Endothelial cell of umbilical vein (primary cell): ENCODE results near the gene PLEKHG4.

Experiments
- EZH2 ChIP-seq: IDR thresholded peaks from 2 replicates; pipeline ENCODE4 v1.6.1; 2012; ENCODE audit warnings: borderline replicate concordance, low read depth, mild to moderate bottlenecking, moderate library complexity, low read length, inconsistent platforms; ENCODE audit not compliant: severe bottlenecking
- FOS ChIP-seq: IDR thresholded peaks from 2 replicates; pipeline ENCODE4 v1.6.1; 2011; ENCODE audit warnings: mild to moderate bottlenecking, low read length, moderate library complexity, borderline replicate concordance; ENCODE audit not compliant: insufficient read depth
- MYC ChIP-seq: IDR thresholded peaks from one replicate; pipeline ENCODE4 v1.6.1; 2011; ENCODE audit warnings: mild to moderate bottlenecking, low read depth, low read length
- POLR2A ChIP-seq: IDR thresholded peaks from 2 replicates; pipeline ENCODE4 v1.6.1; 2012; ENCODE audit warnings: low read depth, mild to moderate bottlenecking, control low read depth, low read length
- POLR2AphosphoS5 ChIP-seq: IDR thresholded peaks from 2 replicates; pipeline ENCODE4 v1.6.1; 2012; ENCODE audit warnings: low read depth, mild to moderate bottlenecking, control low read depth, low read length, moderate library complexity; ENCODE audit not compliant: insufficient read depth
- TF ChIP-seq, protein P1 (sequence below), 2 donors: IDR thresholded peaks; 1 replicate in 1 of 2; 2 replicates in 1 of 2; pipeline ENCODE4 v1.5.1; 2011; ENCODE audit warnings: low read length in 2 of 2, mild to moderate bottlenecking in 2 of 2, moderate library complexity in 2 of 2, control low read depth in 1 of 2, inconsistent platforms in 1 of 2, low read depth in 1 of 2; ENCODE audit not compliant: insufficient read depth in 1 of 2; ENCODE audit errors: extremely low read depth in 1 of 2
- TF ChIP-seq, protein P2 (sequence below): IDR thresholded peaks from 2 replicates; pipeline ENCODE4 v1.6.1; 2011; ENCODE audit not compliant: insufficient read depth, insufficient read length

DNA sequence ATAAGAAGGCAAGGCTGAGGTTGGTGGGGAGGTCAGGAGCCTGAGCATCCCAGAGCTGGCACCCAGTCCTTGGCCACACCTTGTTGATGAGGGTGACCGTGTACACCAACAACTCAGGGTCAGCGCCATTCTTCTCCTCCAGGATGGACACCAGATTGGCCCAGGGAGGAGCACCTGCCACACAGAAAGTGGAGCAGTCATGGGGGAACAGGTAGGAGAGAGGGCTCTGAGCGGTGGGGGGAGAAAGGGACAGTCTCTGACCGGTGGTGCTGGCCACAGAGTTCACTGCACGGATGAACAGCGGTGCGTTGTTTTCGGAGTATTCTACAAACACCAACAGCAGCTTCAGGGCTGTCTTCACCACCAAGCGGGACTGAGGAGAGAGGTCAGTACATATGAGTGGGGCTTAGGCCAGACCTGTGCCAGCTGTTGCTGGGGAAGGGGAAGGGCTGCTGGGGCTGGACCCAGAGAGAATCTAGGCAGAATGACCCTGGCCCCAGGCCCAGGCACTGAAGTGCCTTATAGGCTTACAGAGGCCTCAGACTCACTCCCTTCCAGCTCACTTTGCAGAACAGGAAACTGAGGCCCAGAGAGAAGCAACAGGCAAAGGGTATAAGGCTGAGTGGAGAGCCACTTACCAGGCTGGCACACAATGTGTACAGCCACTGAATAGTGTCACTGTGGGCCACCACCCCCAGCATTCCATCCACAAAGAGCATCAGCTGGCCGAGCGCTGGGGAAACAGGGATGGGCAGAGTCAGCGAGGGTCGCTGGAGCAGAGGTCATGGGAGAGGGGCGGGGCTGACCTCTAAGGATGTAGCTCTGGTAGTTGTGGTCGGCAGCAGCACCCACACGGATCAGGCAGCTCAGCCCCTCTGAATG, 41.7 kb upstream of the PLEKHG4 start:
- TF ChIP-seq, protein P1, sequence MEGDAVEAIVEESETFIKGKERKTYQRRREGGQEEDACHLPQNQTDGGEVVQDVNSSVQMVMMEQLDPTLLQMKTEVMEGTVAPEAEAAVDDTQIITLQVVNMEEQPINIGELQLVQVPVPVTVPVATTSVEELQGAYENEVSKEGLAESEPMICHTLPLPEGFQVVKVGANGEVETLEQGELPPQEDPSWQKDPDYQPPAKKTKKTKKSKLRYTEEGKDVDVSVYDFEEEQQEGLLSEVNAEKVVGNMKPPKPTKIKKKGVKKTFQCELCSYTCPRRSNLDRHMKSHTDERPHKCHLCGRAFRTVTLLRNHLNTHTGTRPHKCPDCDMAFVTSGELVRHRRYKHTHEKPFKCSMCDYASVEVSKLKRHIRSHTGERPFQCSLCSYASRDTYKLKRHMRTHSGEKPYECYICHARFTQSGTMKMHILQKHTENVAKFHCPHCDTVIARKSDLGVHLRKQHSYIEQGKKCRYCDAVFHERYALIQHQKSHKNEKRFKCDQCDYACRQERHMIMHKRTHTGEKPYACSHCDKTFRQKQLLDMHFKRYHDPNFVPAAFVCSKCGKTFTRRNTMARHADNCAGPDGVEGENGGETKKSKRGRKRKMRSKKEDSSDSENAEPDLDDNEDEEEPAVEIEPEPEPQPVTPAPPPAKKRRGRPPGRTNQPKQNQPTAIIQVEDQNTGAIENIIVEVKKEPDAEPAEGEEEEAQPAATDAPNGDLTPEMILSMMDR (IDR thresholded peaks at IDR 0.05; ENCODE audit: extremely low read depth in 1 of 2, insufficient read depth in 1 of 2, low read depth in 1 of 2, low read length in 2 of 2): no peak
- TF ChIP-seq POLR2AphosphoS5 (no peak), POLR2A (no peak), EZH2 (no peak), MYC (no peak), FOS (no peak)
- TF ChIP-seq, protein P2, sequence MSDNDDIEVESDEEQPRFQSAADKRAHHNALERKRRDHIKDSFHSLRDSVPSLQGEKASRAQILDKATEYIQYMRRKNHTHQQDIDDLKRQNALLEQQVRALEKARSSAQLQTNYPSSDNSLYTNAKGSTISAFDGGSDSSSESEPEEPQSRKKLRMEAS: no peak
